ENCODE measurements around the gene UBXN1.

UBXN1 gene

GRCh38 chr11:62708793-62709192 is 29.9 kb upstream of the UBXN1 start:
- H3K9me3 ChIP-seq (ENCODE audit: severe bottlenecking) = no peaks in the 10 kb centered on the region
- H3K27ac ChIP-seq (ENCODE audit: poor library complexity, severe bottlenecking) = peak overlapping the region; percentile 81
- H3K4me3 ChIP-seq (ENCODE audit: severe bottlenecking) = peak overlapping the region; percentile 41
- peaks cover 37% of the 10 kb centered on the region for H3K36me3 ChIP-seq (ENCODE audit: low read depth)
- peak; percentile 38 for ATAC-seq (ENCODE audit: low read depth)
- DNase-seq (ENCODE audit: low spot score) = peak; percentile 67
- H3K27me3 ChIP-seq (ENCODE audit: insufficient read depth, poor library complexity, severe bottlenecking) = no peaks in the 10 kb centered on the region
- H3K4me1 ChIP-seq (ENCODE audit: insufficient read depth, poor library complexity, severe bottlenecking) = peaks cover 2% of the 10 kb centered on the region
- TF ChIP-seq CTCF (IDR thresholded peaks at IDR 0.05; ENCODE audit: poor library complexity, severe bottlenecking) = no peak

- Histone ChIP-seq H3K27ac (ENCODE audit: poor library complexity, severe bottlenecking) (peak overlapping the region; percentile 81), H3K27me3 (ENCODE audit: insufficient read depth, poor library complexity, severe bottlenecking) (no peaks in the 10 kb centered on the region), H3K4me3 (ENCODE audit: severe bottlenecking) (peak overlapping the region; percentile 41), H3K9me3 (ENCODE audit: severe bottlenecking) (no peaks in the 10 kb centered on the region), H3K4me1 (ENCODE audit: insufficient read depth, poor library complexity, severe bottlenecking) (peaks cover 2% of the 10 kb centered on the region), H3K36me3 (ENCODE audit: low read depth) (peaks cover 33% of the 10 kb centered on the region)
- ATAC-seq (ENCODE audit: low read depth) = no peak
- TF ChIP-seq CTCF (IDR thresholded peaks at IDR 0.05; ENCODE audit: poor library complexity, severe bottlenecking) = no peak
- no peak for DNase-seq (ENCODE audit: low spot score)
These were observed 29.5 kb upstream of the UBXN1 start for GRCh38 chr11:62708392-62708791.

GRCh38 chr11:62707277-62707861 is 28.5 kb upstream of the UBXN1 start, which contains the start of the genes BSCL2 and GNG3:
TSS of gene BSCL2 (minus strand) at chr11:62707424. CDS start at chr11:62707195, 229 bp downstream.
TSS of gene GNG3 (plus strand) at chr11:62707676. CDS start at chr11:62708296, 620 bp downstream.
- Histone ChIP-seq H3K4me3 (ENCODE audit: severe bottlenecking) (peak within 1 kb of the TSS; percentile 63), H3K27ac (ENCODE audit: poor library complexity, severe bottlenecking) (peak within 1 kb of the TSS; percentile 81), H3K4me1 (ENCODE audit: insufficient read depth, poor library complexity, severe bottlenecking) (peaks cover 2% of the 10 kb centered on the region), H3K27me3 (ENCODE audit: insufficient read depth, poor library complexity, severe bottlenecking) (no peaks in the 10 kb centered on the region), H3K9me3 (ENCODE audit: severe bottlenecking) (no peaks in the 10 kb centered on the region), H3K36me3 (ENCODE audit: low read depth) (peaks cover 24% of the 10 kb centered on the region)
- no peak for TF ChIP-seq CTCF (IDR thresholded peaks at IDR 0.05; ENCODE audit: poor library complexity, severe bottlenecking)
- DNase-seq (ENCODE audit: low spot score) = no peak
- ATAC-seq (ENCODE audit: low read depth) = no peak

GRCh38 chr11:62706850-62707247 is 28.0 kb upstream of the UBXN1 start:
- TF ChIP-seq CTCF (IDR thresholded peaks at IDR 0.05; ENCODE audit: poor library complexity, severe bottlenecking) = no peak
- H3K27ac ChIP-seq (ENCODE audit: poor library complexity, severe bottlenecking) = peak overlapping the region; percentile 44
- no peak overlapping the region for H3K4me3 ChIP-seq (ENCODE audit: severe bottlenecking)

More at GRCh38 chr11:62706850-62707247, 28.0 kb upstream of the UBXN1 start:
- DNase-seq (ENCODE audit: low spot score) (no peak), ATAC-seq (ENCODE audit: low read depth) (no peak)
- Histone ChIP-seq H3K9me3 (ENCODE audit: severe bottlenecking) (no peaks in the 10 kb centered on the region), H3K36me3 (ENCODE audit: low read depth) (peaks cover 23% of the 10 kb centered on the region), H3K4me1 (ENCODE audit: insufficient read depth, poor library complexity, severe bottlenecking) (peaks cover 2% of the 10 kb centered on the region), H3K27me3 (ENCODE audit: insufficient read depth, poor library complexity, severe bottlenecking) (no peaks in the 10 kb centered on the region)

Data from RWPE2 (cell line).